Measurements from ENCODE around the gene HLF. TPM values are rescaled to one million over a fixed set of nuclear protein-coding genes. Genes with fewer than 3 reads are reported as not detected.

The HLF gene
- total RNA-seq, 4 donors from 2014 or later, result 137 to 176 (median 154) TPM

DNA sequence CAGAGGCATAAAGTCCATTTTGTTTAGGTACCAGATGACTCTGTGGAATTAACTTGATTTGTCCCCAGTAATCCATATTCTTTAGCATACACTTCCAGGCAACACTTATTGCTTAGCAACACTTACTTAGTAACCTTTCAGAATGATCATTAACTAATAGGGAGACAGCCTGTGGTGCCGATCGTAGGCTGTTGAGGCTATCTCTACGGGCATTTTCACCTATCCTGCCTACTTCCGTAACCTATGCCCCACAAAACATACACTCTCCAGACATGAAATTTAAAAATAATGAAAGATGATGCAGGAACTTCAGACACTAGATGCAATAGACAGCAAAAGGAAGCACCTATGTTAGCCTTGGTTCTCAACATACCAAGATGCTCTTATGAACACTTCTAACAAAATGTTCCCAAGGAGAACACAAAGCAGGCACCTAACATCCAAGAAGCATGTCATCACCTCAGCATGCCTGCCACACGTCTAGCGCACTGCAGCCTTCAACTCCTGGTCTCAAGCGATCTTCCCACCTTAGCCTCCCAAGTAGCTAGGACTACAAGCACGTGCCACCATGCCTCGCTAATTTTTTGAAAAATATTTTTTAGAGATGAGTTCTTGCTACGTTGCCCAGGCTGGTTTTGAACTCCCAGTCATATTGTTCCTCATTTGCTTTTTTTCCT, 34.5 kb downstream of the HLF start:
- no peak overlapping the region for H3K27ac ChIP-seq (replicated peaks in 1 of 4)
- intact Hi-C loops (cut with DNase I), result loop anchor here (5.0 kb wide), 1 partner anchor 37 kb away; the partner anchor contains the start of gene HLF
- no peak overlapping the region for H3K4me3 ChIP-seq
- H3K9me3 ChIP-seq, result no peaks in the 10 kb centered on the region
- DNase-seq (ENCODE audit: extremely low spot score), result no peak
- TF ChIP-seq, protein P1, sequence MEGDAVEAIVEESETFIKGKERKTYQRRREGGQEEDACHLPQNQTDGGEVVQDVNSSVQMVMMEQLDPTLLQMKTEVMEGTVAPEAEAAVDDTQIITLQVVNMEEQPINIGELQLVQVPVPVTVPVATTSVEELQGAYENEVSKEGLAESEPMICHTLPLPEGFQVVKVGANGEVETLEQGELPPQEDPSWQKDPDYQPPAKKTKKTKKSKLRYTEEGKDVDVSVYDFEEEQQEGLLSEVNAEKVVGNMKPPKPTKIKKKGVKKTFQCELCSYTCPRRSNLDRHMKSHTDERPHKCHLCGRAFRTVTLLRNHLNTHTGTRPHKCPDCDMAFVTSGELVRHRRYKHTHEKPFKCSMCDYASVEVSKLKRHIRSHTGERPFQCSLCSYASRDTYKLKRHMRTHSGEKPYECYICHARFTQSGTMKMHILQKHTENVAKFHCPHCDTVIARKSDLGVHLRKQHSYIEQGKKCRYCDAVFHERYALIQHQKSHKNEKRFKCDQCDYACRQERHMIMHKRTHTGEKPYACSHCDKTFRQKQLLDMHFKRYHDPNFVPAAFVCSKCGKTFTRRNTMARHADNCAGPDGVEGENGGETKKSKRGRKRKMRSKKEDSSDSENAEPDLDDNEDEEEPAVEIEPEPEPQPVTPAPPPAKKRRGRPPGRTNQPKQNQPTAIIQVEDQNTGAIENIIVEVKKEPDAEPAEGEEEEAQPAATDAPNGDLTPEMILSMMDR (IDR thresholded peaks at IDR 0.05), result no peak
- TF ChIP-seq EP300 (IDR thresholded peaks at IDR 0.05) (no peak), POLR2AphosphoS5 (IDR thresholded peaks at IDR 0.05) (no peak), POLR2A (IDR thresholded peaks at IDR 0.05; ENCODE audit: low read depth) (no peak)
- WGBS, result 88% methylated on average over 10 of the region's 10 CpGs
- peaks cover 0 to 26% (median 3%) of the 10 kb centered on the region in 4 donors for H3K36me3 ChIP-seq
- no peaks in the 10 kb centered on the region for H3K27me3 ChIP-seq
- peaks cover 41 to 82% (median 63%) of the 10 kb centered on the region in 4 donors for H3K4me1 ChIP-seq

DNA sequence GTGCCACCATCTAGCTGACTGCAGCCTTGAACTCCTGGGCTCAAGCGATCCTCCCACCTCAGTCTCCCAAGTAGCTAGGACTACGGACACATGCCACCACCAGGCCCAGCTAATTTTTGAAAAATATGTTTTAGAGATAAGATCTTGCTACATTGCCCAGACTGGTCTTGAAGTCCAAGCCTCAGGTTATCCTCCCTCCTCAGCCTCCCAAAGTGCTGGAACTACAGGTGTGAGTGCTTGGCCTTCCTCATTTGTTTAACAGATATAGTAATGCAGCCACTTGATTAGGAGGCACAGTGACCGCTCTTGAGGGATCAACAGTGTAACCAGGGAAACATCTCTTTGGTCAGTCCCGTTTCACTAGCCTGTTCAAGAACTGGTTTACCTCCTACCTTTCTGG, 35.1 kb downstream of the HLF start:
- peaks cover 0 to 25% (median 3%) of the 10 kb centered on the region in 4 donors for H3K36me3 ChIP-seq
- no peak overlapping the region for H3K4me3 ChIP-seq
- H3K4me1 ChIP-seq, result peaks cover 39 to 82% (median 63%) of the 10 kb centered on the region in 4 donors
- no peak overlapping the region for H3K27ac ChIP-seq (replicated peaks in 1 of 4)
- no peaks in the 10 kb centered on the region for H3K27me3 ChIP-seq
- intact Hi-C loops (cut with DNase I), result loop anchor here (5.0 kb wide), 1 partner anchor 38 kb away; the partner anchor contains the start of gene HLF
- TF ChIP-seq POLR2A (IDR thresholded peaks at IDR 0.05; ENCODE audit: low read depth) (no peak), EP300 (IDR thresholded peaks at IDR 0.05) (no peak), POLR2AphosphoS5 (IDR thresholded peaks at IDR 0.05) (no peak)
- TF ChIP-seq, protein P1 (IDR thresholded peaks at IDR 0.05), result no peak
- H3K9me3 ChIP-seq, result no peaks in the 10 kb centered on the region
- no peak for DNase-seq (ENCODE audit: extremely low spot score)
- 93% methylated on average over 4 of the region's 4 CpGs for WGBS

DNA sequence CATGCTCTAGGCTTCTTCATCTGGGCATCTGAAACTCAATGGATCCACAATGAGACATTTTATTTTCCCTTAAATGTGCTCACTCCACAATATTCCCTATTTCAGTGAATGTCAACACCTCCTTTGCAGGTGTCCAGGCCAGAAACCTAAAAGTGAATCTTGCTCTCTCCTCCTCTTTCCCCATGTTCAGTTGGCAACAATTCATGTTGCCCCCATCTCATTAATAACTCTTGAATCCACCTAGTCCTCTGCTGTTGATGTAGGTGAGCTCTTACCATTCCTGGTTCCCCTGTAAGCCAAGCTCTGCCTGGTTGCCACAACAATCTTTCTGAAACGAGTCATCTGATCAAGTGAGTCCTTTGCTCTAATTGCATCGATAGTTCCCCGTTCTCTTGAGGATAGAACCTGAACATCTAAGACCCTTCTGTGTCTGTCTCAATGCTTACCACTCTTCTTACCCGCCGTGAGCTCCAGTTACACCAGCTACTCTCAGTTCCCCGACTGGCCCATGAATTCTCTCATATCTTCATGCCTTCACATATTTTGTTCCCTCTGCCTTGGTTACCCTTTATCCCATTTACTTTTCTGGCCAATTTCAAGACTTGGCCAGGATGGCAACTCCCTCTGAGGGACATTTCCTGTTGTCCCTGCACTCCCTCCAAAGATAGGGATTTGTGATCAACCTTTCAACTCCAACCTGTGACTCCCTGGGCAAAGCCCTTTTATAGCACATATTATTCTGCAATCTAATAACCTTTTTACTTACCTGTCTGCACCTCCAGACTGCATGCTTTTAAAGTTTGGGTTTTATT, 35.9 kb downstream of the HLF start:
- H3K4me1 ChIP-seq, result peaks cover 31 to 82% (median 63%) of the 10 kb centered on the region in 4 donors

DNA sequence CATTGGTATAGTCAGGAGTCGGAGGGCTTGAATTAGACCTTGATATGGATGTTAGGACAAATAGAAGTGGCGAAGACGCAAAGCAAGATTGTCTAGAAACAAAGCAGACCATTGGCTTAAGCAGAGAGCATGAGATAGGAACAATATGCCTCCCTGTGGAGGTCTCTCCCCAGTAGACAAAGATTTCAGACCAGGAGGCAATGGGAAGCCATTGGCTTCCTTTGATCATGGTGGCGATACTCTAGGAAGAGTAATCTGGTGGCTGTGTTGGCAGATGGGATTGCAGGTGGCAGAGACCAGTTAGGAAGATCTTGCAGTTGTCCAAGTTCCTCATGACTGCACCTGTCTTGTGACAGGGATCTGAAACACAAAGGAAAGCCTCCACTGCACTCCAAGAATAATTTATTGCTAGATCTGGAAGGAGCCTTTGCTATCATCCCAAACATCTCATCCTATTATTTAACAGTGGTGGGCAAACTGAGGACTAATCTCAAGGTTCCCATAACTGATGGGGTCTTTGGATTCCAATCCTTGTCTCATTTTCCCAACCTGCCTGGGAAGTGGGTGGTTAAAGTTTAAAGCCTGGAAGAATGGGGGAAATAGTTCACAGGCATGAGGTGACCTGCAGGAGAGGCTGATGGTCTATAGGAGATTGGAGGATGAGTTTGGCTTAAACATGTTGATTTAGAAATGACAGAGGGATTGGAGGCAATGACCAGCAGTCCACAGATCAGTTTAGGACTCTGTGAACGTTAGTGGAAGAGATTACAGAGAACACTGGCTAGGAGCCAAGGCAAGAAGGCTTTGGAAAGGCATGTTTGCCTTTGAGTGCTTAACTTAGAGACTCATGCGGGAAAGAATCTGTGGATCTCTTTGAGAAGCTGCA, 37.0 kb downstream of the HLF start:
- WGBS, result 69% methylated on average over 6 of the region's 6 CpGs
- H3K9me3 ChIP-seq, result no peaks in the 10 kb centered on the region
- H3K27me3 ChIP-seq, result no peaks in the 10 kb centered on the region
- H3K4me3 ChIP-seq, result no peak overlapping the region
- DNase-seq (ENCODE audit: extremely low spot score), result no peak
- TF ChIP-seq, protein P1 (IDR thresholded peaks at IDR 0.05), result no peak
- TF ChIP-seq POLR2AphosphoS5 (IDR thresholded peaks at IDR 0.05) (no peak), EP300 (IDR thresholded peaks at IDR 0.05) (no peak), POLR2A (IDR thresholded peaks at IDR 0.05; ENCODE audit: low read depth) (no peak)
- H3K36me3 ChIP-seq, result peaks cover 0 to 25% (median 3%) of the 10 kb centered on the region in 4 donors
- intact Hi-C loops (cut with DNase I), result no loop called here
- H3K4me1 ChIP-seq, result peaks cover 29 to 82% (median 64%) of the 10 kb centered on the region in 4 donors
- H3K27ac ChIP-seq (replicated peaks in 1 of 4), result peak overlapping the region in 3 of 4 donors; percentile 13 to 64 (median 27)

More for the DNA sequence above, 35.9 kb downstream of the HLF start:
- Histone ChIP-seq H3K4me3 (no peak overlapping the region), H3K36me3 (peaks cover 0 to 25% (median 3%) of the 10 kb centered on the region in 4 donors), H3K27me3 (no peaks in the 10 kb centered on the region), H3K27ac (replicated peaks in 1 of 4) (no peak overlapping the region), H3K9me3 (no peaks in the 10 kb centered on the region)
- no peak for DNase-seq (ENCODE audit: extremely low spot score)
- TF ChIP-seq POLR2A (IDR thresholded peaks at IDR 0.05; ENCODE audit: low read depth) (no peak), EP300 (IDR thresholded peaks at IDR 0.05) (no peak), POLR2AphosphoS5 (IDR thresholded peaks at IDR 0.05) (no peak)
- TF ChIP-seq, protein P1 (IDR thresholded peaks at IDR 0.05), result no peak
- 93% methylated on average over 6 of the region's 6 CpGs for WGBS
- intact Hi-C loops (cut with DNase I), result no loop called here
